Measurements from ENCODE around the gene CNTN5. TPM values are rescaled to one million over a fixed set of nuclear protein-coding genes. Genes with fewer than 3 reads are reported as not detected.

The CNTN5 gene
- total RNA-seq, 1 experiment from 2014 or later, result not detected

DNA sequence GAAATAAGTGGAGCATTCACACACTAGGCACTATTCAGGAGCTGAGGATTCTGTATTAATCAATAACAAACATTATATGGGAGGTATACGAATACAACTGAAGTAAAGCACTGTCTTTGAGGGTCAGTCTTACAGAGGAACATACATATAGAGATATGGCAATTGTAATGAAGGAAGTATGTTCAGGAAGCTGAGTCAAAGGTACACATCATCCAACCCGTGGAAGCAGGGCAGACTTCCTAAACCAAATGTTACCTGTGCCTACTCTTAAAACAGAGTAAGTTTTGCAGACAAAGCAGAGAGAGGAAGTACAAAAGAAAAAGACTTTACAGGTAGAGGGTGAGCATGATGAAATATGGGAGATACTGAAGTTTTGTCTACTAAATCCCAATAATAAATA, 1185.2 kb downstream of the CNTN5 start:
- no peaks in the 10 kb centered on the region for H3K36me3 Mint-ChIP-seq (ENCODE audit: insufficient read depth in 1 of 3, low read depth in 3 of 3)
- no peaks in the 10 kb centered on the region for H4K20me1 ChIP-seq (ENCODE audit: control insufficient read depth, insufficient read depth, insufficient read length)
- no peak overlapping the region for H3T11ph ChIP-seq (ENCODE audit: low read length)
- no peak overlapping the region for H3K9ac ChIP-seq (ENCODE audit: extremely low read depth, insufficient read length, low read length)
- no peak for DNase-seq
- no peak overlapping the region for H3K14ac ChIP-seq (ENCODE audit: insufficient read depth, low read length)
- no peaks in the 10 kb centered on the region for H3K27me3 Mint-ChIP-seq (ENCODE audit: low read depth)
- H3K18ac ChIP-seq (ENCODE audit: insufficient read length, low read depth, low read length), result no peak overlapping the region
- H3K27ac Mint-ChIP-seq, result no peak overlapping the region
- H3K4ac ChIP-seq (ENCODE audit: low read depth, low read length), result no peak overlapping the region
- TF ChIP-seq CTCF (conservative IDR thresholded peaks at IDR 0.05), result no peak
- WGBS (ENCODE audit: extremely low coverage, insufficient read length, low lambda C conversion rate), result no CpG with 5 or more reads among the region's 2 CpGs
- no peaks in the 10 kb centered on the region for H3K4me1 ChIP-seq (ENCODE audit: insufficient read depth, low read length)
- H3K4me1 Mint-ChIP-seq, result no peaks in the 10 kb centered on the region
- no peak overlapping the region for H2BK12ac ChIP-seq (ENCODE audit: insufficient read length, low read depth, low read length)
- H2BK15ac ChIP-seq (ENCODE audit: low read depth, low read length), result no peak overlapping the region
- H3K79me1 ChIP-seq (ENCODE audit: insufficient read depth, low read depth, low read length, poor library complexity, severe bottlenecking), result no peaks in the 10 kb centered on the region
- no peaks in the 10 kb centered on the region for H3K9me3 ChIP-seq (ENCODE audit: control insufficient read depth, low read depth, low read length)
- no peak overlapping the region for H4K8ac ChIP-seq (replicated peaks; ENCODE audit: insufficient read length, low read depth, low read length)
- no peak overlapping the region for H3K56ac ChIP-seq (ENCODE audit: insufficient read length, low read depth, low read length)
- H3K4me2 ChIP-seq (ENCODE audit: insufficient read depth, insufficient read length, low read length), result no peak overlapping the region
- no peaks in the 10 kb centered on the region for H3K27me3 ChIP-seq (ENCODE audit: insufficient read depth, low read length)
- H2BK20ac ChIP-seq (ENCODE audit: low read depth, low read length, poor library complexity, severe bottlenecking), result no peak overlapping the region
- H3K79me2 ChIP-seq (ENCODE audit: insufficient read depth, low read length), result no peaks in the 10 kb centered on the region
- H3K23me2 ChIP-seq (ENCODE audit: insufficient read length, low read depth, low read length, poor library complexity, severe bottlenecking), result no peaks in the 10 kb centered on the region
- H4K5ac ChIP-seq (ENCODE audit: insufficient read length, low read depth, low read length), result no peak overlapping the region
- no peak overlapping the region for H2BK5ac ChIP-seq (ENCODE audit: insufficient read length, low read length)
- no peak overlapping the region for H2AK5ac ChIP-seq (ENCODE audit: insufficient read length, low read length)
- H3K9me3 Mint-ChIP-seq, result no peaks in the 10 kb centered on the region
- H2AFZ ChIP-seq (ENCODE audit: low read length), result no peak overlapping the region
- H3K23ac ChIP-seq (ENCODE audit: insufficient read length, low read depth, low read length), result no peak overlapping the region
- no peak overlapping the region for H3K4me3 Mint-ChIP-seq
- no peak overlapping the region for H3K27ac ChIP-seq (ENCODE audit: insufficient read length, low read depth, low read length)
- no peak overlapping the region for H4K91ac ChIP-seq (ENCODE audit: insufficient read length, low read depth, low read length)
- no peak overlapping the region for H2BK120ac ChIP-seq (ENCODE audit: low read depth, low read length, poor library complexity, severe bottlenecking)
